Uterus (tissue), 2 donors: Measurements from ENCODE around the gene ATAD1.

Experiments
- CTCF ChIP-seq, 4 experiments: fragments of 200-600 bp in 2 of 4; fragments of 450-650 bp in 2 of 4; sonication (generic) in 2 of 4; IDR thresholded peaks; one replicate each; pipeline ENCODE4 v1.5.1; 2016 to 2019; ENCODE audit warnings: antibody characterized with exemption in 4 of 4, mild to moderate bottlenecking in 2 of 4, moderate library complexity in 1 of 4
- POLR2A ChIP-seq, 2 donors: fragments of 450-650 bp; IDR thresholded peaks; one replicate each; pipeline ENCODE4 v1.6.1; 2016; ENCODE audit warnings: antibody characterized with exemption in 2 of 2, mild to moderate bottlenecking in 1 of 2, moderate library complexity in 1 of 2

GRCh38 chr10:87852089-87852488, 34.1 kb upstream of the ATAD1 start:
- no peak for TF ChIP-seq CTCF (IDR thresholded peaks at IDR 0.05)
- TF ChIP-seq POLR2A (IDR thresholded peaks at IDR 0.05), result no peak
